Mesenchymal stem cell (in vitro differentiated cells and primary cell): ENCODE results near the gene MT1G.

Experiments
- DNase-seq: peaks from one replicate; pipeline ENCODE4 v3.0.0-alpha.2; 2013
- H2AFZ ChIP-seq: one replicate; pipeline ENCODE4 v1.6.1; 2013; ENCODE audit warnings: low read depth, mild to moderate bottlenecking, control low read depth, inconsistent platforms, low read length, moderate library complexity
- H2AK5ac ChIP-seq: 2 replicates; pipeline ENCODE4 v1.6.1; 2013; ENCODE audit warnings: low read length, moderate library complexity, mild to moderate bottlenecking, inconsistent platforms; ENCODE audit not compliant: severe bottlenecking
- H2BK120ac ChIP-seq: one replicate; pipeline ENCODE4 v1.6.1; 2013; ENCODE audit warnings: low read depth, mild to moderate bottlenecking, inconsistent platforms, low read length, moderate library complexity
- H2BK12ac ChIP-seq, 2 experiments: one replicate each; pipeline ENCODE4 v1.6.1; 2013; ENCODE audit warnings: inconsistent platforms in 2 of 2, low read length in 2 of 2, mild to moderate bottlenecking in 2 of 2, moderate library complexity in 2 of 2, control low read depth in 1 of 2
- H2BK15ac ChIP-seq: one replicate; pipeline ENCODE4 v1.6.1; 2013; ENCODE audit warnings: mild to moderate bottlenecking, low read depth, inconsistent platforms; ENCODE audit not compliant: poor library complexity, severe bottlenecking
- H2BK5ac ChIP-seq: 2 replicates; pipeline ENCODE4 v1.6.1; 2013; ENCODE audit warnings: low read depth, mild to moderate bottlenecking, low read length, control low read depth, inconsistent platforms; ENCODE audit not compliant: poor library complexity, severe bottlenecking
- H3K14ac ChIP-seq, 2 experiments: one replicate each; pipeline ENCODE4 v1.6.1; 2013; ENCODE audit warnings: inconsistent platforms in 2 of 2, low read length in 2 of 2, control low read depth in 1 of 2, mild to moderate bottlenecking in 1 of 2, moderate library complexity in 1 of 2
- H3K18ac ChIP-seq, 2 experiments: one replicate each; pipeline ENCODE4 v1.6.1; 2013; ENCODE audit warnings: inconsistent platforms in 2 of 2, low read length in 2 of 2, control low read depth in 1 of 2, low read depth in 1 of 2, mild to moderate bottlenecking in 1 of 2
- H3K23ac ChIP-seq, 2 experiments: one replicate each; pipeline ENCODE4 v1.6.1; 2013; ENCODE audit warnings: inconsistent platforms in 2 of 2, low read length in 2 of 2, mild to moderate bottlenecking in 2 of 2, moderate library complexity in 2 of 2, control low read depth in 1 of 2
- H3K27ac ChIP-seq: 2 replicates; pipeline ENCODE4 v1.5.1; 2013; ENCODE audit warnings: mild to moderate bottlenecking, moderate library complexity, low read length, control low read depth, inconsistent platforms; ENCODE audit not compliant: poor library complexity, severe bottlenecking
- H3K27me3 ChIP-seq, 2 experiments: 2 replicates each; pipeline versions ENCODE4 v1.6.1 to v1.7.0; 2013; ENCODE audit warnings: low read length in 2 of 2, mild to moderate bottlenecking in 2 of 2, moderate library complexity in 2 of 2, control low read depth in 1 of 2, inconsistent platforms in 1 of 2; ENCODE audit not compliant: control insufficient read depth in 1 of 2, insufficient read depth in 1 of 2
- H3K36me3 ChIP-seq, 2 experiments: 2 replicates each; pipeline versions ENCODE4 v1.6.1 to v1.7.0; 2013; ENCODE audit warnings: low read length in 2 of 2, control low read depth in 1 of 2, inconsistent platforms in 1 of 2, low read depth in 1 of 2, mild to moderate bottlenecking in 1 of 2; ENCODE audit not compliant: insufficient read depth in 2 of 2, control insufficient read depth in 1 of 2
- H3K4ac ChIP-seq, 2 experiments: one replicate each; pipeline ENCODE4 v1.6.1; 2013; ENCODE audit warnings: inconsistent platforms in 2 of 2, low read length in 2 of 2, mild to moderate bottlenecking in 2 of 2, moderate library complexity in 2 of 2, control low read depth in 1 of 2, low read depth in 1 of 2
- H3K4me1 ChIP-seq: 2 replicates; pipeline ENCODE4 v1.6.1; 2013; ENCODE audit warnings: low read depth, low read length, control low read depth; ENCODE audit not compliant: control insufficient read depth, insufficient read depth
- H3K4me2 ChIP-seq: 2 replicates; pipeline ENCODE4 v1.6.1; 2013; ENCODE audit warnings: low read length, mild to moderate bottlenecking, inconsistent platforms; ENCODE audit not compliant: poor library complexity, severe bottlenecking
- H3K4me3 ChIP-seq, 2 experiments: 2 replicates each; pipeline versions ENCODE4 v1.5.1 to v1.7.0; 2013; ENCODE audit warnings: low read length in 2 of 2, mild to moderate bottlenecking in 2 of 2, control low read depth in 1 of 2, low read depth in 1 of 2; ENCODE audit not compliant: insufficient read depth in 1 of 2
- H3K79me1 ChIP-seq: replicated peaks from 2 replicates; pipeline ENCODE4 v1.6.1; 2013; ENCODE audit warnings: mild to moderate bottlenecking, control low read depth, low read length, inconsistent platforms; ENCODE audit not compliant: poor library complexity, severe bottlenecking
- H3K9ac ChIP-seq: 2 replicates; pipeline ENCODE4 v1.7.0; 2013; ENCODE audit warnings: mild to moderate bottlenecking, low read length, moderate library complexity
- H3K9me3 ChIP-seq: 2 replicates; pipeline ENCODE4 v1.7.0; 2013; ENCODE audit warnings: mild to moderate bottlenecking, low read length; ENCODE audit not compliant: control insufficient read depth
- H4K8ac ChIP-seq: one replicate; pipeline ENCODE4 v1.6.1; 2013; ENCODE audit warnings: inconsistent platforms, mild to moderate bottlenecking, low read length, moderate library complexity
- H4K91ac ChIP-seq: one replicate; pipeline ENCODE4 v1.6.1; 2013; ENCODE audit warnings: mild to moderate bottlenecking, low read length, inconsistent platforms
- WGBS: methylation state at CpG from one replicate; pipeline ENCODE4 v1.1.7; 2013; ENCODE audit warnings: mixed read lengths; 5-methylcytosine and 5-hydroxymethylcytosine counted together

Gene MT1G

DNA sequence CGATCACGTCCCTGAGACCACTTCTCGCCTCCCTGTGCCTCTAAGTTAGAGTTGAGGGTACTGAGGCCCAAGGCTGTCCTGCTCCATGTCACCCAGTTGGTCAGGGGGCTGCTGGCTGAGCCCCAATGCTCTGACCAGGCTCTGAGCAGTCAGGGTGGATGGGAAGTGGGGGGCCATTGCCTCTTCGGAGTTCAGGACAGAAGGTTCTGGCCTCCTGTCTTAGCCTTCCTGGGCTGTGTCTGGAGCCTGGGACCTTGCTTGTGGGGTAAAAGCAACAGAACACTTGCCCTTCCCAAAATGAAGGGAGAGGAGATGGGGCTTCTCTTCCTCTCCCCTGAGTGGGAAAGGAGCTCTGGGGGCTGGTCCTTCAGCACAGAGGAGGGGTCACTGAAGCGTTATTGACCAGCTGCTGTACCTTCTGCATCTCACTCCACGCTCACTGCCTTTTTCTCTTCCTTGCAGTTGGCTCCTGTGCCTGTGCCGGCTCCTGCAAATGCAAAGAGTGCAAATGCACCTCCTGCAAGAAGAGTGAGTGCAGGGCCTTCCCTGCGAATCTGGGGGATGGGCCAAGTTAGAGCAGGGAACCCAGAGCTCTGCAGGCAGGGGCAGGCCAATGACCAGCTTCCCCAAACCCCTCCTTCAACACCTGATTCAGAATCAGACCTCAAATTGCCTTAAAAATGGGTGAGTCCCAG is 15.0 kb upstream of the MT1G start:
- no peak overlapping the region for H2BK15ac ChIP-seq
- H2AFZ ChIP-seq = peak overlapping the region; percentile 55
- H2BK5ac ChIP-seq = no peak overlapping the region
- peaks cover 10% of the 10 kb centered on the region for H3K9me3 ChIP-seq
- no peak overlapping the region for H2BK12ac ChIP-seq
- H3K27me3 ChIP-seq = no peaks in the 10 kb centered on the region
- 19% methylated on average over 8 of the region's 8 CpGs for WGBS
- H3K9ac ChIP-seq = peak overlapping the region; percentile 85
- no peak overlapping the region for H2AK5ac ChIP-seq
- H3K4me2 ChIP-seq = peak overlapping the region; percentile 65
- no peaks in the 10 kb centered on the region for H3K36me3 ChIP-seq
- no peak for DNase-seq
- peak overlapping the region in 1 of 2 experiments; percentile 82 for H3K18ac ChIP-seq
- no peak overlapping the region for H3K27ac ChIP-seq
- peak overlapping the region; percentile 59 to 79 for H3K4me3 ChIP-seq
- no peak overlapping the region for H4K91ac ChIP-seq
- no peak overlapping the region for H2BK120ac ChIP-seq
- H4K8ac ChIP-seq = peak overlapping the region; percentile 67
- peak overlapping the region in 1 of 2 experiments; percentile 38 for H3K14ac ChIP-seq
- H3K4ac ChIP-seq = no peak overlapping the region
- no peaks in the 10 kb centered on the region for H3K79me1 ChIP-seq
- H3K4me1 ChIP-seq = peaks cover 10% of the 10 kb centered on the region
- no peak overlapping the region for H3K23ac ChIP-seq

DNA sequence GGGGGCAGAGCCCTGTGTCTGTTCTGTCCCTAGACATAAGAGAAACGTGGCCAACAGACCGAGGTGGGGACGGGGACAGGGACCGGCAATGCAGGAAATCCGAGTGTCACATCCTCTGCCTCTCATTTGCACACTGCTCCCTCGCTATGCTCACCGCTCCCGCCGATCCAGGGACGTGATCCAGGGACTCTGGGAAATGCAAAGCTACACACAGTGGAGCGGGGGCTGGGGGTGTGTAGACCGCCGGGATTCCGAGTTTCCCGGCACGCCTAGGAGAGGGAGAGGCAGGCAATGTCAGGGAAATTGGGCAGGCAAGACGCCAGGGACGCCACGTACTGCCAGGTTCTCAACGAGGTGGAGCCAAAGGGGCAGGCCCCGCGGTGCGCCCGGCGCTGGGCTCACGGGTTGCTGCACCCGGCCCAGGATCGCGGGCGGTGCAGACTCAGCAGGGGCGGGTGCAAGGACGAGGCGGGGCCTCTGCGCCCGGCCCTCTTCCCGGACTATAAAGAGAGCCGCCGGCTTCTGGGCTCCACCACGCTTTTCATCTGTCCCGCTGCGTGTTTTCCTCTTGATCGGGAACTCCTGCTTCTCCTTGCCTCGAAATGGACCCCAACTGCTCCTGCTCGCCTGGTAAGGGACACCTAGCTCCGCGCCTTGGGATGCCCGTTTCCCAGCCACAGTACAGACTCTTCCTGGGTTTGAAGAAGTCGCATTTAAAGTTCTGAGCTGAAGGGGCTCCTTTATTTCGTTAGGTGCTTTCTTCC is 14.3 kb upstream of the MT1G start, which contains the start of gene MT1X:
Gene MT1X (plus strand): TSS at position 532 of the 764 bp plus-strand sequence. CDS start 71 bp downstream, at position 603.
- no peak within 1 kb of the TSS for H2AK5ac ChIP-seq
- DNase-seq = peak; percentile 74
- H2BK12ac ChIP-seq = peak within 1 kb of the TSS in 1 of 2 experiments; percentile 78
- under 1% methylated on average over 48 of the region's 49 CpGs for WGBS
- peak within 1 kb of the TSS in 1 of 2 experiments; percentile 9 for H3K23ac ChIP-seq
- no peak within 1 kb of the TSS for H2BK15ac ChIP-seq
- peak within 1 kb of the TSS in 1 of 2 experiments; percentile 71 for H3K14ac ChIP-seq
- H3K4me1 ChIP-seq = peaks cover 10% of the 10 kb centered on the region
- peak within 1 kb of the TSS; percentile 59 to 79 for H3K4me3 ChIP-seq
- no peak within 1 kb of the TSS for H2BK5ac ChIP-seq
- H3K36me3 ChIP-seq = no peaks in the 10 kb centered on the region
- peak within 1 kb of the TSS; percentile 70 for H4K91ac ChIP-seq
- H2AFZ ChIP-seq = peak within 1 kb of the TSS; percentile 89
- H3K9ac ChIP-seq = peak within 1 kb of the TSS; percentile 85
- H3K18ac ChIP-seq = peak within 1 kb of the TSS; percentile 25 to 94
- peak within 1 kb of the TSS; percentile 88 for H4K8ac ChIP-seq
- H3K79me1 ChIP-seq = no peaks in the 10 kb centered on the region
- H3K4ac ChIP-seq = no peak within 1 kb of the TSS
- H3K27ac ChIP-seq = no peak within 1 kb of the TSS
- H3K27me3 ChIP-seq = peaks cover 3 to 4% of the 10 kb centered on the region in 2 experiments
- no peak within 1 kb of the TSS for H2BK120ac ChIP-seq
- H3K4me2 ChIP-seq = peak within 1 kb of the TSS; percentile 65
- peaks cover 7% of the 10 kb centered on the region for H3K9me3 ChIP-seq

DNA sequence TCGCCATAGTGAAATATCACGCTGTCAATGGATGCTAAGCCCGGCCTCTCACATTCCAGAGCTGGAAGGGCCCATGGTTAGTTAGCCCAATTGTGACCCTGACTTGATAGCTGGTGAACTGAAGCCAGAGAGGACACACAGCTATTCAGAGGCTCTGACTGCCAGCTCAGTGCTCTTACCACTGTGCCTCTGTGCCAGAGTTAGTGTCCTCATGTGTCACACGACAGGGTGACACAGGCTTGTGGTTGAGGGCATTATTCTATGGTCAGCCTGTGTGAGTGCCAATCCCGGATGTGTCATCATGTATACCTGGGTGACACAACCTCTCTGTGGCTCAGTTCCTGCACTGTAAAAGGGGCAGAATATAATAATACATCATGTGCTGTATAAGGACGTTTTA is 12.0 kb upstream of the MT1G start:
- Histone ChIP-seq H3K4ac (no peak overlapping the region), H3K27me3 (peaks cover 10 to 24% of the 10 kb centered on the region in 2 experiments), H2AK5ac (no peak overlapping the region), H2BK15ac (no peak overlapping the region), H4K91ac (no peak overlapping the region), H3K4me1 (peaks cover 16% of the 10 kb centered on the region), H3K9ac (no peak overlapping the region), H3K36me3 (no peaks in the 10 kb centered on the region), H4K8ac (no peak overlapping the region), H3K27ac (no peak overlapping the region), H3K14ac (no peak overlapping the region), H2BK12ac (no peak overlapping the region), H3K23ac (no peak overlapping the region), H3K9me3 (no peaks in the 10 kb centered on the region), H3K4me2 (no peak overlapping the region), H2BK120ac (no peak overlapping the region), H3K4me3 (no peak overlapping the region), H2BK5ac (no peak overlapping the region), H3K18ac (no peak overlapping the region), H2AFZ (no peak overlapping the region), H3K79me1 (no peaks in the 10 kb centered on the region)
- WGBS = 86% methylated on average over 5 of the region's 6 CpGs
- DNase-seq = no peak

DNA sequence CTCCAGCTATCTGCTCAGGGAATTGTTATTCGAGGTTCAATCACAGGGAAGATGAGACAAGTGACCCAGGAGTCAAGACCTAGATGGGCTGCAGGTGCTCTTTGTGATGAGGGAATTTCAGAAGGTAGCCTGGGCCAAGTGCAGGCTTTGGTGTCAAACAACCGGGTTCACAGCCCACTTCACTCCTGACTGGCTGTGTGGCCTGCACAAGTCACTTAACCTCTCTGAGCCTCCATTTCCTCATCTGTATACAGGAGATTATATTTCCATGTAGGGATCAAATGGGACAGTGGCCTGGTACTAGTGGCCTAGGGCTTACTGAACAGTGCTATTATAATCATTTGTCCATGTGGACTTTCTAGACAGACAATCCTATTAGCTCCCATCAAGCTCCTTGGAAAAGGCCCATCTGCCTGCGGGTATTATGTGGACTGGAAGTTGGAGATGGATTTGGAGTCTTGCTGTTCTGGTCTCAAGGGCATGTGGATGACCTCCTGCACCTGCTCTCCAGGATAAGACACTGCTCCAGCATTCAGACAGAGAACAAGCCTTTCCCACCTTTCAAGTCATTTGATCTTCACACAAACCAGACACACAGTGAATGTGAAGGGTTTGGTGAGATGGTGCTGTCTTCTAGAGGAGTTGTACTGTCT is 11.3 kb upstream of the MT1G start:
- H3K79me1 ChIP-seq = no peaks in the 10 kb centered on the region
- no peak overlapping the region for H3K4ac ChIP-seq
- no peak overlapping the region for H3K23ac ChIP-seq
- H3K9me3 ChIP-seq = no peaks in the 10 kb centered on the region
- H3K36me3 ChIP-seq = no peaks in the 10 kb centered on the region
- H2BK12ac ChIP-seq = no peak overlapping the region
- H3K18ac ChIP-seq = no peak overlapping the region
- H2AFZ ChIP-seq = no peak overlapping the region
- 90% methylated on average over 2 of the region's 3 CpGs for WGBS
- H4K8ac ChIP-seq = no peak overlapping the region
- no peak for DNase-seq
- H3K4me3 ChIP-seq = no peak overlapping the region
- no peak overlapping the region for H3K14ac ChIP-seq
- peaks cover 16% of the 10 kb centered on the region for H3K4me1 ChIP-seq
- no peak overlapping the region for H2AK5ac ChIP-seq
- H3K27ac ChIP-seq = no peak overlapping the region
- no peak overlapping the region for H2BK120ac ChIP-seq
- no peak overlapping the region for H3K9ac ChIP-seq
- H4K91ac ChIP-seq = no peak overlapping the region
- no peak overlapping the region for H3K4me2 ChIP-seq
- no peak overlapping the region for H2BK5ac ChIP-seq
- peaks cover 10 to 24% of the 10 kb centered on the region in 2 experiments for H3K27me3 ChIP-seq
- H2BK15ac ChIP-seq = no peak overlapping the region
